Breast epithelium (tissue), 4 donors: ENCODE data around the gene PTPRN2. TPM values are rescaled to one million over a fixed set of nuclear protein-coding genes. Genes with fewer than 3 reads are reported as not detected.
A peak's percentile ranks its signal among the peaks of the same experiment; 100 is the strongest.
"Not testable (repeated sequence)": the region's sequence is repeated elsewhere in the genome, so short reads cannot be mapped to it uniquely, and the experiment has no call there.

ENCODE experiments used
- DNase-seq, 2 donors: peaks; one replicate each; pipeline ENCODE4 v3.0.0-alpha.2; 2019; ENCODE audit warnings: low spot score in 2 of 2
- H3K27ac ChIP-seq, 2 donors: fragments of 200-600 bp; sonication (generic) in 1 of 2; one replicate each; pipeline ENCODE4 v1.5.1; 2016 to 2019; ENCODE audit warnings: mild to moderate bottlenecking in 1 of 2
- H3K27me3 ChIP-seq, 2 donors: fragments of 200-600 bp; sonication (generic) in 1 of 2; one replicate each; pipeline versions ENCODE4 v1.5.1 to v1.6.0; 2017 to 2019; ENCODE audit warnings: control low read depth in 1 of 2, mild to moderate bottlenecking in 1 of 2
- H3K36me3 ChIP-seq: fragments of 200-600 bp; one replicate; pipeline ENCODE4 v1.5.1; 2019
- H3K4me1 ChIP-seq, 2 donors: fragments of 200-600 bp; sonication (generic); one replicate each; pipeline ENCODE4 v1.5.1; 2016 to 2019; ENCODE audit warnings: control low read depth in 1 of 2
- H3K4me3 ChIP-seq, 3 donors: fragments of 200-600 bp; sonication (generic); 1 replicate in 2 of 3; 2 replicates in 1 of 3; pipeline ENCODE4 v1.5.1; 2016 to 2019; ENCODE audit warnings: mild to moderate bottlenecking in 3 of 3, moderate library complexity in 2 of 3
- H3K9me3 ChIP-seq, 2 donors: fragments of 200-600 bp; sonication (generic) in 1 of 2; one replicate each; pipeline ENCODE4 v1.5.1; 2016 to 2019; ENCODE audit warnings: control low read depth in 1 of 2
- POLR2A ChIP-seq: fragments of 450-650 bp; IDR thresholded peaks from one replicate; pipeline ENCODE4 v1.6.1; 2016; ENCODE audit warnings: antibody characterized with exemption, mild to moderate bottlenecking, moderate library complexity
- POLR2AphosphoS5 ChIP-seq, 3 donors: sonication (generic); formaldehyde crosslinking; IDR thresholded peaks; one replicate each; pipeline ENCODE4 v1.6.1; 2017; ENCODE audit warnings: antibody characterized with exemption in 3 of 3
- intact Hi-C: fragments of 100-400 bp; cut with DNase I; formaldehyde crosslinking; loops from one replicate; pipeline ENCODE4 v1.15.1; 2023; ENCODE audit warnings: low total_unique reads
- total RNA-seq, 3 donors: library from RNA; depleted of rRNA; stranded (reverse); fragments of >200 nt; gene quantifications; one replicate each; pipeline ENCODE4 v1.1.0, GENCODE V29; 2016
- TF ChIP-seq, protein P1 (sequence below), 3 donors: fragments of 450-650 bp; IDR thresholded peaks; one replicate each; pipeline ENCODE4 v1.5.1; 2016 to 2017; ENCODE audit warnings: antibody characterized with exemption in 3 of 3, mild to moderate bottlenecking in 3 of 3, moderate library complexity in 3 of 3

The PTPRN2 gene
- total RNA-seq, 3 donors from 2014 or later = 1.6 to 2.2 (median 2.2) TPM

DNA sequence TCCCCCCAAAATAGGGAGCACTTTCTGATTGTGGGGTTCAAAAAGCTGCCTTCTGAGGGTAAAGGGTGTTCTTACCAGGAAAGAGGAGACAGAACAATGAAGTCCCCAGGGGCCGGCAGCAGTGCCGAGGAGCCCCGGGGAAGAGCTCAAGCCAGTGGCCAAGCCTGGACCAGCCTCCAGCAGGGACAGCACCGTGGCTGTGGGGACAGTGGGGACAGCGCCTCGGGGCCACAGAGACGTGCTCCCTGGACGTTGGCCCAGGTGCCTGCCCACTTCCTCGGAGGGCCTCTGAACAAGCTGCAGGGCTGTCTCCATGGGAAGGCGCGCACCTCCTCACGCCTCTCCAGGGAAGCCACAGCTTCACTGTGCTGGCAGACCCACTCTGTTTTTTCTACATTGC lies 312.6 kb downstream of the PTPRN2 start:
- H3K4me1 ChIP-seq = no peaks in the 10 kb centered on the region
- H3K36me3 ChIP-seq = no peaks in the 10 kb centered on the region
- no peak overlapping the region for H3K27ac ChIP-seq
- DNase-seq = peak in 1 of 2 donors; percentile 35
- H3K9me3 ChIP-seq = peaks cover 0 to 2% of the 10 kb centered on the region in 2 donors
- TF ChIP-seq, protein P1, sequence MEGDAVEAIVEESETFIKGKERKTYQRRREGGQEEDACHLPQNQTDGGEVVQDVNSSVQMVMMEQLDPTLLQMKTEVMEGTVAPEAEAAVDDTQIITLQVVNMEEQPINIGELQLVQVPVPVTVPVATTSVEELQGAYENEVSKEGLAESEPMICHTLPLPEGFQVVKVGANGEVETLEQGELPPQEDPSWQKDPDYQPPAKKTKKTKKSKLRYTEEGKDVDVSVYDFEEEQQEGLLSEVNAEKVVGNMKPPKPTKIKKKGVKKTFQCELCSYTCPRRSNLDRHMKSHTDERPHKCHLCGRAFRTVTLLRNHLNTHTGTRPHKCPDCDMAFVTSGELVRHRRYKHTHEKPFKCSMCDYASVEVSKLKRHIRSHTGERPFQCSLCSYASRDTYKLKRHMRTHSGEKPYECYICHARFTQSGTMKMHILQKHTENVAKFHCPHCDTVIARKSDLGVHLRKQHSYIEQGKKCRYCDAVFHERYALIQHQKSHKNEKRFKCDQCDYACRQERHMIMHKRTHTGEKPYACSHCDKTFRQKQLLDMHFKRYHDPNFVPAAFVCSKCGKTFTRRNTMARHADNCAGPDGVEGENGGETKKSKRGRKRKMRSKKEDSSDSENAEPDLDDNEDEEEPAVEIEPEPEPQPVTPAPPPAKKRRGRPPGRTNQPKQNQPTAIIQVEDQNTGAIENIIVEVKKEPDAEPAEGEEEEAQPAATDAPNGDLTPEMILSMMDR (IDR thresholded peaks at IDR 0.05) = no peak
- no peak for TF ChIP-seq POLR2AphosphoS5 (IDR thresholded peaks at IDR 0.05)
- TF ChIP-seq POLR2A = no peak
- intact Hi-C loops = no loop called here
- H3K4me3 ChIP-seq = no peak overlapping the region
- H3K27me3 ChIP-seq = no peaks in the 10 kb centered on the region

DNA sequence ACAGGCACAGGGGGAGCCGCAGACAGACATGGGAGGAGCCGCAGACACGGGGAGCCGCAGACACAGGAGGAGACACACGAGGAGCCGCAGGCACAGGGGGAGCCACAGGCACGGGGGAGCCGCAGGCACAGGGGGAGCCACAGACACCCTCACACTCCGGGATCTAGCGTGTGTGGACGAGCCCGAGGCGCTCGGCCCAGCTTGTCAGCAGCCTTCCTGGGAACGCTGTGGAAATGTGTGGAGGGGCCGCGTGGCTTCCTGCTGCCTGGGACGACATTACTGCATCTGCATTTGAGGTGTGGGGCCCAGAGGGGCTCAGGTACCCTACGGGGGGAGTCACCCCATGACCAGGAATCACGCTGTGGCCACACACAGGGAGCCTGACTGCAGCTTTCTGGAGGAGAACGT lies 313.2 kb downstream of the PTPRN2 start:
- Histone ChIP-seq H3K27ac (no peak overlapping the region), H3K36me3 (no peaks in the 10 kb centered on the region), H3K9me3 (peaks cover 0 to 3% of the 10 kb centered on the region in 2 donors), H3K4me3 (no peak overlapping the region), H3K4me1 (no peaks in the 10 kb centered on the region), H3K27me3 (no peaks in the 10 kb centered on the region)
- peak in 1 of 2 donors; percentile 30 for DNase-seq
- TF ChIP-seq, protein P1 (IDR thresholded peaks at IDR 0.05) = no peak
- TF ChIP-seq POLR2AphosphoS5 (IDR thresholded peaks at IDR 0.05) (no peak), POLR2A (no peak)
- intact Hi-C loops = no loop called here

- peak in 1 of 2 donors; percentile 46 for DNase-seq
- not testable (repeated sequence) for H3K36me3 ChIP-seq
Observed at GRCh38 chr7:158273756-158274342, 313.8 kb downstream of the PTPRN2 start.

DNA sequence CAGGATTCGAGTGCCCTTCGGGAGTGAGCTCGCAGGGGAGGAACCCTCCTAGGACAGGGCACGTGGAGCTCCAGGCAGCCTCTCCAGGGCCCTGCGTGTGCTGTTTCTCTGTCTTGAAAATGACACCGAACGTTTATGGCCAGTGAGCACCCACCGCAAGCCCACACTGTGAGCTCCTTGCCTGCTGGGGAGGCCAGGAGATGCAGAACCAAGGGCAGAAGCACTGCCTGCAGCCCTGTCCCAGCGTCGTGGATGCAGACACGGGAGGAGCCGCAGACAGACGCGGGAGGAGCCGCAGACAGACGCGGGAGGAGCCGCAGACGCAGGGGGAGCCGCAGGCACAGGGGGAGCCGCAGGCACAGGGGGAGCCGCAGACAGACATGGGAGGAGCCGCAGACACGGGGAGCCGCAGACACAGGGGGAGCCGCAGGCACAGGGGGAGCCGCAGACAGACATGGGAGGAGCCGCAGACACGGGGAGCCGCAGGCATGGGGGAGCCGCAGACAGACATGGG lies 314.4 kb downstream of the PTPRN2 start:
- Histone ChIP-seq H3K36me3 (no peaks in the 10 kb centered on the region), H3K27ac (no peak overlapping the region), H3K27me3 (no peaks in the 10 kb centered on the region), H3K4me1 (no peaks in the 10 kb centered on the region), H3K4me3 (no peak overlapping the region), H3K9me3 (peaks cover 0 to 3% of the 10 kb centered on the region in 2 donors)
- intact Hi-C loops = no loop called here
- peak in 1 of 2 donors; percentile 6 for DNase-seq
- no peak for TF ChIP-seq POLR2AphosphoS5 (IDR thresholded peaks at IDR 0.05)
- TF ChIP-seq POLR2A = no peak
- TF ChIP-seq, protein P1 (IDR thresholded peaks at IDR 0.05) = no peak

More at GRCh38 chr7:158273756-158274342, 313.8 kb downstream of the PTPRN2 start:
- H3K4me1 ChIP-seq, H3K4me3 ChIP-seq, H3K27ac ChIP-seq, H3K9me3 ChIP-seq, intact Hi-C loops, H3K27me3 ChIP-seq: not testable (repeated sequence)

DNA sequence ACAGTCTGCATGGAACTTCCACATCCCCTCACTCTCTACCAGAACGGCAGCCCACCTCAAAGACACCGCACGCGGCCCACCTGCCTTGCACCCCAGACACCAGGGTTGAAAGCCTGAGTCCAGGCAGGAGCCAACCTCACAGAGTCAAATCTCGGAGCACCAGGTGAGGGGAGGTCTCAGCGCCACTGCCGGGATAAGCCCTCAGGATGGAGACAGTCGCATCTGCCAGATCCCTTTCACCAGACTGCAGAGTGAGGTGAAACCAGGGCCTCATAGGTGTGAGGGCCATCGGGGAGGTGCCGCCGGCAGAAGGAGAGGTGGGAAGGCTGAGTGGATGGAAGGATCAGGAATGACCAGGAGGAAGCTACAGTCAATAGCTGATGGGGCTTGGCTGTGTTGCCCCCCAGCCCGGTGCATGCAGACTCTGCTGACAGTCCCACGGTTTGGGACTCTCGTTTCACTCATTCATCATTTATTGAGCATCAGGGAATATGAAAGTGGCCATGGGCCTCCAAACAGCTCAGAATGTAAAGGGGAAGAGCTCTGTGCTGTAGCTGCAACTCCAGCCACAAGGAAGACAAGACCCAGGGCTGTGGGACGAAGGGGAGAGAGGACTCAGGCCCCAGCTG lies 315.0 kb downstream of the PTPRN2 start:
- TF ChIP-seq, protein P1 (IDR thresholded peaks at IDR 0.05) = no peak
- TF ChIP-seq POLR2AphosphoS5 (IDR thresholded peaks at IDR 0.05) (no peak), POLR2A (no peak)
- no peaks in the 10 kb centered on the region for H3K4me1 ChIP-seq
- H3K9me3 ChIP-seq = peaks cover 0 to 3% of the 10 kb centered on the region in 2 donors
- no peaks in the 10 kb centered on the region for H3K36me3 ChIP-seq
- no peak overlapping the region for H3K4me3 ChIP-seq
- H3K27me3 ChIP-seq = no peaks in the 10 kb centered on the region
- H3K27ac ChIP-seq = no peak overlapping the region
- intact Hi-C loops = no loop called here
- DNase-seq = peak in 1 of 2 donors; percentile 33
